GM18511 (cell line): ENCODE results near the gene ABLIM2.

ENCODE experiments used
- ATAC-seq: cut with Tn5 transposase; IDR thresholded peaks from one replicate; pipeline ENCODE4 v1.9.1; 2021; ENCODE audit warnings: mild to moderate bottlenecking, moderate library complexity; ENCODE audit not compliant: unreplicated experiment

The ABLIM2 gene

GRCh38 chr4:8033067-8033755 is 125.4 kb downstream of the ABLIM2 start:
- ATAC-seq = no peak

GRCh38 chr4:8032381-8032780 is 126.2 kb downstream of the ABLIM2 start:
- no peak for ATAC-seq

- no peak for ATAC-seq
Measured at GRCh38 chr4:8030121-8030781, 128.4 kb downstream of the ABLIM2 start.

- ATAC-seq = no peak
Measured at GRCh38 chr4:8029689-8030088, 128.9 kb downstream of the ABLIM2 start.

GRCh38 chr4:8028884-8029568 is 129.6 kb downstream of the ABLIM2 start:
- ATAC-seq = no peak

- no peak for ATAC-seq
Measured at GRCh38 chr4:8028368-8028767, 130.2 kb downstream of the ABLIM2 start.

- ATAC-seq = no peak
Measured at GRCh38 chr4:8026453-8026852, 132.2 kb downstream of the ABLIM2 start.

- ATAC-seq = no peak
Measured at GRCh38 chr4:8025668-8026067, 132.9 kb downstream of the ABLIM2 start.

- no peak for ATAC-seq
Measured at GRCh38 chr4:8024073-8024786, 134.4 kb downstream of the ABLIM2 start.

GRCh38 chr4:8023696-8024033 is 134.9 kb downstream of the ABLIM2 start:
- no peak for ATAC-seq

- ATAC-seq = no peak
Measured at GRCh38 chr4:8022767-8023695, 135.6 kb downstream of the ABLIM2 start.

- no peak for ATAC-seq
Measured at GRCh38 chr4:8021796-8022195, 136.8 kb downstream of the ABLIM2 start.

- ATAC-seq = no peak
Measured at GRCh38 chr4:8019396-8020365, 138.9 kb downstream of the ABLIM2 start.

GRCh38 chr4:8016527-8016926 is 142.1 kb downstream of the ABLIM2 start:
- no peak for ATAC-seq

GRCh38 chr4:8015512-8015911 is 143.1 kb downstream of the ABLIM2 start:
- no peak for ATAC-seq

- ATAC-seq = no peak
Measured at GRCh38 chr4:8013976-8014726, 144.5 kb downstream of the ABLIM2 start.

GRCh38 chr4:8012517-8012916 is 146.1 kb downstream of the ABLIM2 start:
- ATAC-seq = no peak

- no peak for ATAC-seq
Measured at GRCh38 chr4:8010618-8011017, 148.0 kb downstream of the ABLIM2 start.
